NCI-H146 treated with DMSO at 0.1 percent for 48 hours (cell line): ENCODE results near the gene CPT2.

Experiments used
- DNase-seq: peaks from one replicate; lab custom pipeline; 2025; ENCODE audit not compliant: unreplicated experiment; lab: John Stamatoyannopoulos, UW

Gene CPT2

GRCh38 chr1:53214376-53214940 is 17.8 kb downstream of the CPT2 start:
- DNase-seq, result no peak

- no peak for DNase-seq
Measured at GRCh38 chr1:53218201-53218600, 21.6 kb downstream of the CPT2 start.

- no peak for DNase-seq
Measured at GRCh38 chr1:53219711-53220110, 23.1 kb downstream of the CPT2 start.

- peak; percentile 88 for DNase-seq
Measured at GRCh38 chr1:53220171-53220961, 23.7 kb downstream of the CPT2 start, which contains the start of gene CZIB. Gene CZIB (minus strand): TSS chr1:53220634. CDS start chr1:53220575, 59 bp downstream.

- DNase-seq, result no peak
Measured at GRCh38 chr1:53220962-53221286, 24.3 kb downstream of the CPT2 start.

- no peak for DNase-seq
Measured at GRCh38 chr1:53237638-53238037, 41.0 kb downstream of the CPT2 start.

GRCh38 chr1:53238197-53239155 is 41.9 kb downstream of the CPT2 start, which contains the start of gene MAGOH:
Gene MAGOH (minus strand): TSS chr1:53238518. CDS start chr1:53238448, 70 bp downstream.
- peak; percentile 88 for DNase-seq

GRCh38 chr1:53241828-53242227 is 45.2 kb downstream of the CPT2 start:
- no peak for DNase-seq

- no peak for DNase-seq
Measured at GRCh38 chr1:53242381-53242780, 45.8 kb downstream of the CPT2 start.

- no peak for DNase-seq
Measured at GRCh38 chr1:53244141-53244540, 47.5 kb downstream of the CPT2 start.

- DNase-seq, result no peak
Measured at GRCh38 chr1:53246261-53247134, 49.9 kb downstream of the CPT2 start.

- no peak for DNase-seq
Measured at GRCh38 chr1:53249706-53250105, 53.1 kb downstream of the CPT2 start.

GRCh38 chr1:53250325-53250724 is 53.7 kb downstream of the CPT2 start:
- no peak for DNase-seq

- no peak for DNase-seq
Measured at GRCh38 chr1:53254011-53254640, 57.5 kb downstream of the CPT2 start.

GRCh38 chr1:53255031-53255430 is 58.4 kb downstream of the CPT2 start:
- no peak for DNase-seq

GRCh38 chr1:53256511-53257453 is 60.2 kb downstream of the CPT2 start:
- no peak for DNase-seq

GRCh38 chr1:53257454-53258081 is 60.9 kb downstream of the CPT2 start:
- DNase-seq, result no peak

- no peak for DNase-seq
Measured at GRCh38 chr1:53258216-53258615, 61.6 kb downstream of the CPT2 start.

GRCh38 chr1:53259932-53260331 is 63.3 kb downstream of the CPT2 start:
- no peak for DNase-seq
